ENCODE measurements around the gene ADAMTS12. TPM values are rescaled to one million over a fixed set of nuclear protein-coding genes. Genes with fewer than 3 reads are reported as not detected.

ADAMTS12 gene
- total RNA-seq, 3 donors from 2014 or later (not counting 1 experiment from before 2014, with no cell fraction given): not detected

DNA sequence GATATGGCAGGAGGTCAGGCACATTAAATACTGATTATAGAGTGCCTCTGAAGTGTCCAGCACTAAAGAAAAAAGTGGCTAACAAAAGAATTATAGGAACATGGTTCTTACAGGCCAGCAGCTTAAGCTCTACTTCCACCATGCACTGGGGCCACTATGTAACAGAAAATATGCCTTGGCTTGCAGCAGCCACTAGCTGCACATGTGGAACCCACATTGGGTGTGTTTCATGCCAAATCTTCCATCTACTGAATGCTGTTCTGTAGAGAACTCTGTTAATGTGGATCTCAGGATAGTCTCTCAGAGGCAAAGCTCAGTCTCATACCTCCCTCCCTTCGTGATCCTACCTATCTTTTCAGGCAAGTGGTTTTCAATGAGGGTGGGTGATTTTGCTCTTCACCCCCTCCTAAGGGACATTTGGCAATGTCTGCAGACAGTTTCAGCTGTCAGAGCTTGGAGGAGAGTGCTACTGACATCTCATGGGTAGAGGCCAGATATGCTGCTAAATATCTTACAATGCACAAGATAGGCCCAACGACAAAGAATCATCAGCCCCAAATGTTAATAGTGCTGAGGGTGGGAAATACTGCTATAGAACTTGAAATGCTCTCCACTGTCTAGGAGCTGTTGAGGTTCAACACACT is 232.1 kb downstream of the ADAMTS12 start:
- Mint-ChIP-seq H3K27ac (no peak overlapping the region), H3K4me3 (no peak overlapping the region), H3K36me3 (no peaks in the 10 kb centered on the region), H3K27me3 (ENCODE audit: low read depth in 2 of 2) (no peaks in the 10 kb centered on the region), H3K4me1 (no peaks in the 10 kb centered on the region), H3K9me3 (peaks cover 5 to 8% of the 10 kb centered on the region in 2 donors)
- ATAC-seq: no peak
- TF ChIP-seq, protein P1, sequence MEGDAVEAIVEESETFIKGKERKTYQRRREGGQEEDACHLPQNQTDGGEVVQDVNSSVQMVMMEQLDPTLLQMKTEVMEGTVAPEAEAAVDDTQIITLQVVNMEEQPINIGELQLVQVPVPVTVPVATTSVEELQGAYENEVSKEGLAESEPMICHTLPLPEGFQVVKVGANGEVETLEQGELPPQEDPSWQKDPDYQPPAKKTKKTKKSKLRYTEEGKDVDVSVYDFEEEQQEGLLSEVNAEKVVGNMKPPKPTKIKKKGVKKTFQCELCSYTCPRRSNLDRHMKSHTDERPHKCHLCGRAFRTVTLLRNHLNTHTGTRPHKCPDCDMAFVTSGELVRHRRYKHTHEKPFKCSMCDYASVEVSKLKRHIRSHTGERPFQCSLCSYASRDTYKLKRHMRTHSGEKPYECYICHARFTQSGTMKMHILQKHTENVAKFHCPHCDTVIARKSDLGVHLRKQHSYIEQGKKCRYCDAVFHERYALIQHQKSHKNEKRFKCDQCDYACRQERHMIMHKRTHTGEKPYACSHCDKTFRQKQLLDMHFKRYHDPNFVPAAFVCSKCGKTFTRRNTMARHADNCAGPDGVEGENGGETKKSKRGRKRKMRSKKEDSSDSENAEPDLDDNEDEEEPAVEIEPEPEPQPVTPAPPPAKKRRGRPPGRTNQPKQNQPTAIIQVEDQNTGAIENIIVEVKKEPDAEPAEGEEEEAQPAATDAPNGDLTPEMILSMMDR (IDR thresholded peaks at IDR 0.05): no peak
- Histone ChIP-seq H3K4me1 (ENCODE audit: control insufficient read depth, insufficient read depth, low read length) (no peaks in the 10 kb centered on the region), H3K36me3 (ENCODE audit: control insufficient read depth, insufficient read depth, low read length) (no peaks in the 10 kb centered on the region), H3K27me3 (ENCODE audit: control insufficient read depth, insufficient read depth, low read length) (no peaks in the 10 kb centered on the region), H3K9me3 (ENCODE audit: control insufficient read depth, insufficient read depth, low read length) (no peaks in the 10 kb centered on the region), H3K4me3 (ENCODE audit: low read length) (no peak overlapping the region), H3K27ac (ENCODE audit: low read length) (no peak overlapping the region)
- intact Hi-C loops (cut with micrococcal nuclease): no loop called here
- WGBS (ENCODE audit: insufficient coverage): 100% methylated on average over 1 of the region's 2 CpGs
- DNase-seq: no peak

DNA sequence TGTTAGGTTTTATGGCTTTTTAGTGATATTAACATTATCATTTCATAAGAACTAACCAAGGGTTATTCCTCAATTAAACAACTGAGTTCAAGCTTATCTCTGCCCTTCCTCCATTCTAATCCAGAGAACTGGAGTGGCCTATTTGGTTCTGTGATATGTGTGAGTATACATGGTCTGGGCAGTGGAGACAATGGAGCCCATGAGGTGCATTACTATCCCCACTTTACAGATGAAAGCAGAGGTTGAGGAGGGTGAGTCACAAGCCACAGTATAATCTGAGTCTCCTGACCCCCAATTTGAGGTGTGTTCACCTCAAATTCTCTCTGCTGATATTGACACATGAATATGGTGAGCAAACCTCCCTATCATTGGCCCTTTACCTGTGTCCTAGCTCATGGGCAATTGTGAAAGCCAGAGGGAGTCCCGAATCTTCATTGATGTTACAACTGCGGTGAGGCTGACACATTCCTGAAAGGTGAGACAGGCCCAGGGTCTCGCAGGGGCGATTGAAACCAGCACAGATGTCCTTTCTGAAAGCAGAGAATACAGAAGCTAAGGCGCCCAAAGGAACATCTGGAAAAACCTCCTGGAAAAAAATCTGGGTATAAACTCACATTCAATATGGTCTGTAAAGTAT is 233.9 kb downstream of the ADAMTS12 start:
- intact Hi-C loops (cut with micrococcal nuclease): no loop called here
- Histone ChIP-seq H3K4me1 (ENCODE audit: control insufficient read depth, insufficient read depth, low read length) (no peaks in the 10 kb centered on the region), H3K9me3 (ENCODE audit: control insufficient read depth, insufficient read depth, low read length) (no peaks in the 10 kb centered on the region), H3K27ac (ENCODE audit: low read length) (no peak overlapping the region), H3K4me3 (ENCODE audit: low read length) (no peak overlapping the region), H3K36me3 (ENCODE audit: control insufficient read depth, insufficient read depth, low read length) (no peaks in the 10 kb centered on the region), H3K27me3 (ENCODE audit: control insufficient read depth, insufficient read depth, low read length) (no peaks in the 10 kb centered on the region)
- H3K4me3 Mint-ChIP-seq: no peak overlapping the region
- no peaks in the 10 kb centered on the region for H3K4me1 Mint-ChIP-seq
- no peaks in the 10 kb centered on the region for H3K27me3 Mint-ChIP-seq (ENCODE audit: low read depth in 2 of 2)
- H3K36me3 Mint-ChIP-seq: no peaks in the 10 kb centered on the region
- no peak for DNase-seq
- TF ChIP-seq, protein P1 (IDR thresholded peaks at IDR 0.05): no peak
- WGBS (ENCODE audit: insufficient coverage): 88% methylated on average over 5 of the region's 5 CpGs
- H3K9me3 Mint-ChIP-seq: peaks cover 4 to 5% of the 10 kb centered on the region in 2 donors
- ATAC-seq: no peak
- no peak overlapping the region for H3K27ac Mint-ChIP-seq

DNA sequence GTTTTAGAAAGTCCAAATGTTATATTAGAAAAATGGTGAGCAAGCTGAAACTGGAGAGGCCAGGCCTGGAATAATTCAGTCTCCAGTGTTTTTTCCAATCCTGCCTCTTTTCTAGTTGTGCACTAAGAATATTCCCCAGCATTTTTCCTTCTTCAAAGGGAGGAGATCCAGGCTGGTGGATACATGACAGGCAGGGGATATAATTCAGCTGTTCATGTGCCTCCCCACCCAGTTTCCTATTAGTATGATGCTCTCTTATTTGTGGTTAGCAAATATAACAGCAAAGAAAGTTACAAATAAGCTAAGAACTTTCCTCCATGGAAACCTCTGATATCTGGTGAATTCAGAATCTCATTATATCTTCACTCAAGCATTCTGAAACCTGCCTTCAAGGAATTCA is 234.6 kb downstream of the ADAMTS12 start:
- Mint-ChIP-seq H3K4me3 (no peak overlapping the region), H3K36me3 (no peaks in the 10 kb centered on the region), H3K4me1 (no peaks in the 10 kb centered on the region), H3K27me3 (ENCODE audit: low read depth in 2 of 2) (no peaks in the 10 kb centered on the region), H3K27ac (no peak overlapping the region), H3K9me3 (peaks cover 3 to 8% of the 10 kb centered on the region in 2 donors)
- intact Hi-C loops (cut with micrococcal nuclease): no loop called here
- ATAC-seq (no peak), DNase-seq (no peak)
- TF ChIP-seq, protein P1 (IDR thresholded peaks at IDR 0.05): no peak
- Histone ChIP-seq H3K9me3 (ENCODE audit: control insufficient read depth, insufficient read depth, low read length) (no peaks in the 10 kb centered on the region), H3K36me3 (ENCODE audit: control insufficient read depth, insufficient read depth, low read length) (no peaks in the 10 kb centered on the region), H3K27ac (ENCODE audit: low read length) (no peak overlapping the region), H3K4me1 (ENCODE audit: control insufficient read depth, insufficient read depth, low read length) (no peaks in the 10 kb centered on the region), H3K27me3 (ENCODE audit: control insufficient read depth, insufficient read depth, low read length) (no peaks in the 10 kb centered on the region), H3K4me3 (ENCODE audit: low read length) (no peak overlapping the region)

DNA sequence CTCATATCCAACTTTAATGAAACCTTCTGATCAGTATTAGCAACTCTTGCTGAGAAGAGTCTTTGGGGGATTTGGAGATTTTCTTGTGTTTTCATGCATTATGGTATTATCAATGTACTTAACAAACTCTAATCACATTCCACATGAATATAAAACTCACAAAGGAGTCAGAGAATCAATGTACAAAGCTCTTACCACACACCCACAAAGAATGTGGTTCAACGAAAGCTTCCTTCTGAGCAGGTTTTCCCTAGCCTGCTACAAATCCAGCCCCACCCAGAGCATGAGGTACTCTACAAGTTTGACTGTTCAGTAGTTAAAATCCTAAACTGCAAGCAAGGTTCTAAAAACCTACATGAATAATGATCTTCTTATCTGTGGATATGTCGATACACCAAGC is 240.9 kb downstream of the ADAMTS12 start:
- Histone ChIP-seq H3K36me3 (ENCODE audit: control insufficient read depth, insufficient read depth, low read length) (no peaks in the 10 kb centered on the region), H3K9me3 (ENCODE audit: control insufficient read depth, insufficient read depth, low read length) (no peaks in the 10 kb centered on the region), H3K4me3 (ENCODE audit: low read length) (no peak overlapping the region), H3K4me1 (ENCODE audit: control insufficient read depth, insufficient read depth, low read length) (no peaks in the 10 kb centered on the region), H3K27ac (ENCODE audit: low read length) (no peak overlapping the region), H3K27me3 (ENCODE audit: control insufficient read depth, insufficient read depth, low read length) (no peaks in the 10 kb centered on the region)
- Mint-ChIP-seq H3K27me3 (ENCODE audit: low read depth in 2 of 2) (no peaks in the 10 kb centered on the region), H3K36me3 (no peaks in the 10 kb centered on the region), H3K4me3 (no peak overlapping the region), H3K4me1 (no peaks in the 10 kb centered on the region), H3K27ac (no peak overlapping the region), H3K9me3 (peaks cover 6 to 15% of the 10 kb centered on the region in 2 donors)
- ATAC-seq (no peak), DNase-seq (no peak)
- intact Hi-C loops (cut with micrococcal nuclease): no loop called here
- 100% methylated on average over 1 of the region's 2 CpGs for WGBS (ENCODE audit: insufficient coverage)
- TF ChIP-seq, protein P1 (IDR thresholded peaks at IDR 0.05): no peak
